ENCODE results near the gene LRMDA.

LRMDA gene

DNA sequence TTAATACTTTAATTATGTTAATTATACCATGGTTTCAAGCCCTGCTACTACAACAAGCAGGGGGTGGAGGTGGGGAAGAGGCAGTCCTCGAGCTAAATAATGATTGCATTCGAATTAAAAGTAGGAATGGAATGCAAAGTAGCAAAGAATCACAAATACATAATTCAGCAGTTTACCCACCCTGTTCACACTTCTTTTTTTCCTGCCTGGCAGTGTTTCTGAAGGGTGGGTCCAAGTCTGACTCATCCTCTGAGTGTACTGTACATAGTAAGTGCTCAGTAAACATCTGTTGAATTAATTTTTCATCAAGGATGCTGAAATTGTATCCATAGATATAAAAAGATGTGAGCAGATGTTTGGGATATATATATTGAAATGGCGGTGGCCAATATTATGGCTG lies 778.8 kb downstream of the LRMDA start (continued):
- TF ChIP-seq, protein P1, sequence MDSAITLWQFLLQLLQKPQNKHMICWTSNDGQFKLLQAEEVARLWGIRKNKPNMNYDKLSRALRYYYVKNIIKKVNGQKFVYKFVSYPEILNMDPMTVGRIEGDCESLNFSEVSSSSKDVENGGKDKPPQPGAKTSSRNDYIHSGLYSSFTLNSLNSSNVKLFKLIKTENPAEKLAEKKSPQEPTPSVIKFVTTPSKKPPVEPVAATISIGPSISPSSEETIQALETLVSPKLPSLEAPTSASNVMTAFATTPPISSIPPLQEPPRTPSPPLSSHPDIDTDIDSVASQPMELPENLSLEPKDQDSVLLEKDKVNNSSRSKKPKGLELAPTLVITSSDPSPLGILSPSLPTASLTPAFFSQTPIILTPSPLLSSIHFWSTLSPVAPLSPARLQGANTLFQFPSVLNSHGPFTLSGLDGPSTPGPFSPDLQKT (IDR thresholded peaks at IDR 0.05; ENCODE audit: borderline replicate concordance, low read depth, low read length), result no peak
- TF ChIP-seq ZNF175 (tag by site-specific recombination; IDR thresholded peaks at IDR 0.05), result no peak
- no peak for TF ChIP-seq ZNF302 (tag by site-specific recombination; IDR thresholded peaks at IDR 0.05; ENCODE audit: low read depth)
- no peak for TF ChIP-seq EGR2 (tag by site-specific recombination; IDR thresholded peaks at IDR 0.05; ENCODE audit: low read depth)
- TF ChIP-seq ZNF555 (tag by site-specific recombination; conservative IDR thresholded peaks at IDR 0.05), result no peak
- no peak for TF ChIP-seq ZNF610 (tag by site-specific recombination; IDR thresholded peaks at IDR 0.05; ENCODE audit: borderline replicate concordance)
- TF ChIP-seq, protein P2, sequence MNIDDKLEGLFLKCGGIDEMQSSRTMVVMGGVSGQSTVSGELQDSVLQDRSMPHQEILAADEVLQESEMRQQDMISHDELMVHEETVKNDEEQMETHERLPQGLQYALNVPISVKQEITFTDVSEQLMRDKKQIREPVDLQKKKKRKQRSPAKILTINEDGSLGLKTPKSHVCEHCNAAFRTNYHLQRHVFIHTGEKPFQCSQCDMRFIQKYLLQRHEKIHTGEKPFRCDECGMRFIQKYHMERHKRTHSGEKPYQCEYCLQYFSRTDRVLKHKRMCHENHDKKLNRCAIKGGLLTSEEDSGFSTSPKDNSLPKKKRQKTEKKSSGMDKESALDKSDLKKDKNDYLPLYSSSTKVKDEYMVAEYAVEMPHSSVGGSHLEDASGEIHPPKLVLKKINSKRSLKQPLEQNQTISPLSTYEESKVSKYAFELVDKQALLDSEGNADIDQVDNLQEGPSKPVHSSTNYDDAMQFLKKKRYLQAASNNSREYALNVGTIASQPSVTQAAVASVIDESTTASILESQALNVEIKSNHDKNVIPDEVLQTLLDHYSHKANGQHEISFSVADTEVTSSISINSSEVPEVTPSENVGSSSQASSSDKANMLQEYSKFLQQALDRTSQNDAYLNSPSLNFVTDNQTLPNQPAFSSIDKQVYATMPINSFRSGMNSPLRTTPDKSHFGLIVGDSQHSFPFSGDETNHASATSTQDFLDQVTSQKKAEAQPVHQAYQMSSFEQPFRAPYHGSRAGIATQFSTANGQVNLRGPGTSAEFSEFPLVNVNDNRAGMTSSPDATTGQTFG (tag by site-specific recombination; IDR thresholded peaks at IDR 0.05; ENCODE audit: borderline replicate concordance), result no peak

DNA sequence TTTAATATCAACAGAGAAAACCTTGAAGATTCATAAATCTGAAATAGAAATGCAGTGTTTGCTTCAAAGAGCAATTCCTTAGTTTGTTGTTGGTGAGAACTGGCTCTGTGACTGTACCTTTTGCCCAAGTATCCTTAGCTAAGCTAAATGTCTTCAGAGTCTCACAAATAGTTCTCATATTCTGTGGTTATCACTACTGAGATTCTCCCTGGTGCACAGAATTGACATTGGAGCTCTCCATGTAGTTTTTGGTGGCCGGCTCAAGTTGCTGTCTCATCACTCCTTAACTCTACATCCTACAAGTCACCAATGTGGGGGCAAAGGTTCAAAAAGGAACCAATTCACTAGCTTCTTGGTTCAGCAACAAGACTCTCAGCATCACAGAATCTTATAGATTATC lies 780.3 kb downstream of the LRMDA start:
- no peak overlapping the region for H3K4me3 ChIP-seq (ENCODE audit: low read depth, low read length)
- H3K36me3 ChIP-seq (ENCODE audit: control insufficient read depth in 2 of 2, insufficient read depth in 1 of 2, low read length in 2 of 2), result no peaks in the 10 kb centered on the region
- no peak overlapping the region for H3K27ac ChIP-seq (ENCODE audit: extremely low read depth, low read depth, low read length)
- ChIA-PET POLR2A (no interaction called here), CTCF (interaction anchor here (0.7 to 0.9 kb wide), 2 partner anchors 750 to 772 kb away, joined by 3 read pairs; no protein-coding TSS in a partner anchor)
- H3K9me3 ChIP-seq (ENCODE audit: control insufficient read depth, insufficient read depth, low read depth, low read length), result no peaks in the 10 kb centered on the region
- no peaks in the 10 kb centered on the region for H3K4me1 ChIP-seq (ENCODE audit: control insufficient read depth, insufficient read depth, low read length)
- TF ChIP-seq ZNF184 (tag by site-specific recombination; IDR thresholded peaks at IDR 0.05) (no peak), ZFHX2 (tag by site-specific recombination; conservative IDR thresholded peaks at IDR 0.05) (no peak)
- TF ChIP-seq, protein P3, sequence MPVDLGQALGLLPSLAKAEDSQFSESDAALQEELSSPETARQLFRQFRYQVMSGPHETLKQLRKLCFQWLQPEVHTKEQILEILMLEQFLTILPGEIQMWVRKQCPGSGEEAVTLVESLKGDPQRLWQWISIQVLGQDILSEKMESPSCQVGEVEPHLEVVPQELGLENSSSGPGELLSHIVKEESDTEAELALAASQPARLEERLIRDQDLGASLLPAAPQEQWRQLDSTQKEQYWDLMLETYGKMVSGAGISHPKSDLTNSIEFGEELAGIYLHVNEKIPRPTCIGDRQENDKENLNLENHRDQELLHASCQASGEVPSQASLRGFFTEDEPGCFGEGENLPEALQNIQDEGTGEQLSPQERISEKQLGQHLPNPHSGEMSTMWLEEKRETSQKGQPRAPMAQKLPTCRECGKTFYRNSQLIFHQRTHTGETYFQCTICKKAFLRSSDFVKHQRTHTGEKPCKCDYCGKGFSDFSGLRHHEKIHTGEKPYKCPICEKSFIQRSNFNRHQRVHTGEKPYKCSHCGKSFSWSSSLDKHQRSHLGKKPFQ (tag by site-specific recombination; IDR thresholded peaks at IDR 0.05), result no peak

DNA sequence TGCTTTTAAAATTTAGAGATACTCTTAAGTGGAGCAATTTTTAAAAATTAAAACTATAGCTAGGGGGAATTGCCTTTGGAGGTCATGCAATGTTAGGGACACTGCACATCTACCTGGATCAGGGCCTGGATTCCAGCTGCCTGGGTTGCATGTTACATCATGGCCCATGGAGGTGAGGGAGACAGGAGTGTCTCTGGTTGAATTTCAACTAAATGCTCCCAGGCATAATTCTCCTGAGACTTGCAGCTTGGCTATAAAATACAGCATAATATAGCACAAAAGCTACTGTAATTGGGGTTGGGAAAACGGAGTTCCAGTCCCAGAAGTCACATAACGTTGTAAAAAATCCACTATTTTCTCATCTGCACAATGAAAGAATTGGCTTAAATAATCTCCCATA lies 782.5 kb downstream of the LRMDA start:
- no peaks in the 10 kb centered on the region for H3K4me1 ChIP-seq (ENCODE audit: control insufficient read depth, insufficient read depth, low read length)
- no peaks in the 10 kb centered on the region for H3K36me3 ChIP-seq (ENCODE audit: control insufficient read depth in 2 of 2, insufficient read depth in 1 of 2, low read length in 2 of 2)
- ChIA-PET POLR2A (no interaction called here), CTCF (interaction anchor here (0.6 kb wide), 1 partner anchor 98 kb away, joined by 3 read pairs; no protein-coding TSS in a partner anchor)
- H3K4me3 ChIP-seq (ENCODE audit: low read depth, low read length), result no peak overlapping the region
- no peak overlapping the region for H3K27ac ChIP-seq (ENCODE audit: extremely low read depth, low read depth, low read length)
- no peaks in the 10 kb centered on the region for H3K9me3 ChIP-seq (ENCODE audit: control insufficient read depth, insufficient read depth, low read depth, low read length)
- TF ChIP-seq ZSCAN30 (tag by site-specific recombination; IDR thresholded peaks at IDR 0.05) (no peak), ZNF544 (tag by site-specific recombination; IDR thresholded peaks at IDR 0.05) (no peak), ZNF514 (tag by site-specific recombination; IDR thresholded peaks at IDR 0.05) (no peak), ZNF121 (tag by site-specific recombination; IDR thresholded peaks at IDR 0.05) (no peak), ZNF24 (tag by site-specific recombination; IDR thresholded peaks at IDR 0.05) (no peak), ZNF426 (tag by site-specific recombination; IDR thresholded peaks at IDR 0.05) (no peak), KLF9 (tag by site-specific recombination; IDR thresholded peaks at IDR 0.05; ENCODE audit: low read depth) (no peak)
- TF ChIP-seq, protein P4, sequence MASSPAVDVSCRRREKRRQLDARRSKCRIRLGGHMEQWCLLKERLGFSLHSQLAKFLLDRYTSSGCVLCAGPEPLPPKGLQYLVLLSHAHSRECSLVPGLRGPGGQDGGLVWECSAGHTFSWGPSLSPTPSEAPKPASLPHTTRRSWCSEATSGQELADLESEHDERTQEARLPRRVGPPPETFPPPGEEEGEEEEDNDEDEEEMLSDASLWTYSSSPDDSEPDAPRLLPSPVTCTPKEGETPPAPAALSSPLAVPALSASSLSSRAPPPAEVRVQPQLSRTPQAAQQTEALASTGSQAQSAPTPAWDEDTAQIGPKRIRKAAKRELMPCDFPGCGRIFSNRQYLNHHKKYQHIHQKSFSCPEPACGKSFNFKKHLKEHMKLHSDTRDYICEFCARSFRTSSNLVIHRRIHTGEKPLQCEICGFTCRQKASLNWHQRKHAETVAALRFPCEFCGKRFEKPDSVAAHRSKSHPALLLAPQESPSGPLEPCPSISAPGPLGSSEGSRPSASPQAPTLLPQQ (tag by site-specific recombination; IDR thresholded peaks at IDR 0.05), result no peak
- TF ChIP-seq, protein P5, sequence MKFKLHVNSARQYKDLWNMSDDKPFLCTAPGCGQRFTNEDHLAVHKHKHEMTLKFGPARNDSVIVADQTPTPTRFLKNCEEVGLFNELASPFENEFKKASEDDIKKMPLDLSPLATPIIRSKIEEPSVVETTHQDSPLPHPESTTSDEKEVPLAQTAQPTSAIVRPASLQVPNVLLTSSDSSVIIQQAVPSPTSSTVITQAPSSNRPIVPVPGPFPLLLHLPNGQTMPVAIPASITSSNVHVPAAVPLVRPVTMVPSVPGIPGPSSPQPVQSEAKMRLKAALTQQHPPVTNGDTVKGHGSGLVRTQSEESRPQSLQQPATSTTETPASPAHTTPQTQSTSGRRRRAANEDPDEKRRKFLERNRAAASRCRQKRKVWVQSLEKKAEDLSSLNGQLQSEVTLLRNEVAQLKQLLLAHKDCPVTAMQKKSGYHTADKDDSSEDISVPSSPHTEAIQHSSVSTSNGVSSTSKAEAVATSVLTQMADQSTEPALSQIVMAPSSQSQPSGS (tag by site-specific recombination; IDR thresholded peaks at IDR 0.05; ENCODE audit: low read depth), result no peak
- TF ChIP-seq, protein P6, sequence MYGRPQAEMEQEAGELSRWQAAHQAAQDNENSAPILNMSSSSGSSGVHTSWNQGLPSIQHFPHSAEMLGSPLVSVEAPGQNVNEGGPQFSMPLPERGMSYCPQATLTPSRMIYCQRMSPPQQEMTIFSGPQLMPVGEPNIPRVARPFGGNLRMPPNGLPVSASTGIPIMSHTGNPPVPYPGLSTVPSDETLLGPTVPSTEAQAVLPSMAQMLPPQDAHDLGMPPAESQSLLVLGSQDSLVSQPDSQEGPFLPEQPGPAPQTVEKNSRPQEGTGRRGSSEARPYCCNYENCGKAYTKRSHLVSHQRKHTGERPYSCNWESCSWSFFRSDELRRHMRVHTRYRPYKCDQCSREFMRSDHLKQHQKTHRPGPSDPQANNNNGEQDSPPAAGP (tag by site-specific recombination; IDR thresholded peaks at IDR 0.05), result no peak
- TF ChIP-seq, protein P7, sequence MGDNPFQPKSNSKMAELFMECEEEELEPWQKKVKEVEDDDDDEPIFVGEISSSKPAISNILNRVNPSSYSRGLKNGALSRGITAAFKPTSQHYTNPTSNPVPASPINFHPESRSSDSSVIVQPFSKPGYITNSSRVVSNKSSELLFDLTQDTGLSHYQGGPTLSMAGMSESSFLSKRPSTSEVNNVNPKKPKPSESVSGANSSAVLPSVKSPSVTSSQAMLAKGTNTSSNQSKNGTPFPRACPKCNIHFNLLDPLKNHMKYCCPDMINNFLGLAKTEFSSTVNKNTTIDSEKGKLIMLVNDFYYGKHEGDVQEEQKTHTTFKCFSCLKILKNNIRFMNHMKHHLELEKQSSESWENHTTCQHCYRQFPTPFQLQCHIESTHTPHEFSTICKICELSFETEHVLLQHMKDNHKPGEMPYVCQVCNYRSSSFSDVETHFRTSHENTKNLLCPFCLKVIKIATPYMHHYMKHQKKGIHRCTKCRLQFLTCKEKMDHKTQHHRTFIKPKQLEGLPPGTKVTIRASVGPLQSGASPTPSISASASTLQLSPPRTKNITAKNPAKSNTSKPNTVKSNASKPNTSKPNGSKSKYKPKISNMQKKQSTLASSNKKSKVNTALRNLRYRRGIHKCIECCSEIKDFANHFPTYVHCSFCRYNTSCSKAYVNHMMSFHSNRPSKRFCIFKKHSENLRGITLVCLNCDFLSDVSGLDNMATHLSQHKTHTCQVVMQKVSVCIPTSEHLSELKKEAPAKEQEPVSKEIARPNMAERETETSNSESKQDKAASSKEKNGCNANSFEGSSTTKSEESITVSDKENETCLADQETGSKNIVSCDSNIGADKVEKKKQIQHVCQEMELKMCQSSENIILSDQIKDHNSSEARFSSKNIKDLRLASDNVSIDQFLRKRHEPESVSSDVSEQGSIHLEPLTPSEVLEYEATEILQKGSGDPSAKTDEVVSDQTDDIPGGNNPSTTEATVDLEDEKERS (tag by site-specific recombination; IDR thresholded peaks at IDR 0.05), result no peak
